Neural cell (in vitro differentiated cells): ENCODE results near the gene CACNA1F. TPM values are rescaled to one million over a fixed set of nuclear protein-coding genes. Genes with fewer than 3 reads are reported as not detected.

Experiments used
- H2AFZ ChIP-seq: fragments of 200-600, 300-800 bp; sonication (generic), shearing (Covaris generic); 2 replicates; pipeline ENCODE4 v1.6.0; 2014; ENCODE audit warnings: low read depth, mild to moderate bottlenecking, antibody characterized with exemption, low read length, moderate library complexity
- H3F3A ChIP-seq: fragments of 200-600 bp; shearing (Covaris generic); 2 replicates; pipeline ENCODE4 v1.6.1; 2016; ENCODE audit warnings: mild to moderate bottlenecking, moderate library complexity, mixed read lengths, antibody characterized with exemption, low read length; ENCODE audit not compliant: insufficient read depth, poor library complexity, severe bottlenecking
- H3K27ac ChIP-seq: fragments of 200-600, 300-800 bp; sonication (generic), shearing (Covaris generic); 2 replicates; pipeline ENCODE4 v1.5.1; 2014; ENCODE audit warnings: mild to moderate bottlenecking, low read length, moderate library complexity
- H3K27me3 ChIP-seq: fragments of 300-800, 200-600 bp; sonication (generic), shearing (Covaris generic); 2 replicates; pipeline ENCODE4 v1.6.0; 2014; ENCODE audit warnings: mild to moderate bottlenecking, low read depth, low read length, moderate library complexity; ENCODE audit not compliant: insufficient read depth
- H3K36me3 ChIP-seq: fragments of 300-800, 200-600 bp; sonication (generic), shearing (Covaris generic); 2 replicates; pipeline ENCODE4 v1.5.1; 2014; ENCODE audit warnings: mild to moderate bottlenecking, antibody characterized with exemption, low read length, moderate library complexity; ENCODE audit not compliant: insufficient read depth
- H3K4me2 ChIP-seq: fragments of 300-800, 200-600 bp; sonication (generic), shearing (Covaris generic); 2 replicates; pipeline ENCODE4 v1.6.0; 2014; ENCODE audit warnings: mild to moderate bottlenecking, low read length
- H3K4me3 ChIP-seq: fragments of 300-800, 200-600 bp; sonication (generic), shearing (Covaris generic); 2 replicates; pipeline ENCODE4 v1.5.1; 2014; ENCODE audit warnings: mild to moderate bottlenecking, low read length, moderate library complexity
- H3K79me2 ChIP-seq: fragments of 200-600 bp; shearing (Covaris generic); replicated peaks from 2 replicates; pipeline ENCODE4 v1.6.0; 2014; ENCODE audit warnings: mild to moderate bottlenecking, low read length, moderate library complexity; ENCODE audit not compliant: insufficient read depth
- H3K9ac ChIP-seq: fragments of 300-800, 200-600 bp; sonication (generic), shearing (Covaris generic); 2 replicates; pipeline ENCODE4 v1.6.1; 2016; ENCODE audit warnings: mild to moderate bottlenecking, low read length, mixed read lengths
- H3K9me2 ChIP-seq: fragments of 200-600 bp; shearing (Covaris generic); 2 replicates; pipeline ENCODE4 v1.6.1; 2016; ENCODE audit warnings: mild to moderate bottlenecking, low read length, mixed read lengths; ENCODE audit not compliant: insufficient read depth
- H3K9me3 ChIP-seq: fragments of 200-600, 300-800 bp; sonication (generic), shearing (Covaris generic); 2 replicates; pipeline ENCODE4 v1.6.1; 2016; ENCODE audit warnings: mild to moderate bottlenecking, mixed run types, low read length, moderate library complexity, mixed read lengths
- H4K20me1 ChIP-seq: fragments of 200-600 bp; shearing (Covaris generic); 2 replicates; pipeline ENCODE4 v1.6.1; 2016; ENCODE audit warnings: mild to moderate bottlenecking, mixed run types; ENCODE audit not compliant: insufficient read depth
- EP300 ChIP-seq: fragments of 450-650 bp; conservative IDR thresholded peaks from 2 replicates; pipeline ENCODE4 v1.6.1; 2014; ENCODE audit warnings: antibody characterized with exemption, mild to moderate bottlenecking, moderate library complexity; ENCODE audit not compliant: poor library complexity, severe bottlenecking
- EZH2 ChIP-seq: fragments of 200-600, 300-800 bp; shearing (Covaris generic), sonication (generic); IDR thresholded peaks from 2 replicates; pipeline ENCODE4 v1.6.1; 2014; ENCODE audit warnings: antibody characterized with exemption, low read length, borderline replicate concordance, mild to moderate bottlenecking; ENCODE audit not compliant: insufficient read depth, poor library complexity, severe bottlenecking
- MXI1 ChIP-seq: fragments of 450-650 bp; conservative IDR thresholded peaks from 2 replicates; pipeline ENCODE4 v1.6.1; 2014; ENCODE audit warnings: antibody characterized with exemption, mild to moderate bottlenecking; ENCODE audit not compliant: poor library complexity, severe bottlenecking
- POLR2AphosphoS5 ChIP-seq: IDR thresholded peaks from 2 replicates; pipeline ENCODE4 v1.6.1; 2012
- RAD21 ChIP-seq: fragments of 450-650 bp; conservative IDR thresholded peaks from 2 replicates; pipeline ENCODE4 v1.6.1; 2014; ENCODE audit warnings: antibody characterized with exemption, mild to moderate bottlenecking, moderate library complexity
- SMC3 ChIP-seq: fragments of 450-650 bp; conservative IDR thresholded peaks from 2 replicates; pipeline ENCODE4 v1.6.1; 2014; ENCODE audit warnings: antibody characterized with exemption, mild to moderate bottlenecking, moderate library complexity; ENCODE audit not compliant: poor library complexity
- TAF1 ChIP-seq: IDR thresholded peaks from 2 replicates; pipeline ENCODE4 v1.6.1; 2012; ENCODE audit warnings: low read depth
- polyA plus RNA-seq: library from polyadenylated mRNA; depleted of rRNA; stranded (reverse); fragments of >200 nt; gene quantifications from 2 replicates; pipeline ENCODE4 v1.2.3, GENCODE V29; 2014
- TF ChIP-seq, protein P1 (sequence below): IDR thresholded peaks from 2 replicates; pipeline ENCODE4 v1.6.1; 2012; ENCODE audit warnings: borderline replicate concordance
- TF ChIP-seq, protein P2 (sequence below): fragments of 450-650 bp; IDR thresholded peaks from 2 replicates; pipeline ENCODE4 v1.5.1; 2014; ENCODE audit warnings: antibody characterized with exemption, mild to moderate bottlenecking, moderate library complexity; ENCODE audit not compliant: poor library complexity, severe bottlenecking

CACNA1F gene
- polyA plus RNA-seq, 1 donor from 2014 or later: not detected

- H3K4me2 ChIP-seq: peak within 1 kb of the TSS; percentile 76
- no peaks in the 10 kb centered on the region for H3K9me3 ChIP-seq
- peaks cover 9% of the 10 kb centered on the region for H3K79me2 ChIP-seq
- H3K36me3 ChIP-seq: no peaks in the 10 kb centered on the region
- peak within 1 kb of the TSS; percentile 81 for H3K4me3 ChIP-seq
- no peaks in the 10 kb centered on the region for H4K20me1 ChIP-seq
- no peaks in the 10 kb centered on the region for H3K9me2 ChIP-seq
- no peaks in the 10 kb centered on the region for H3F3A ChIP-seq
- H3K27me3 ChIP-seq: no peaks in the 10 kb centered on the region
- TF ChIP-seq, protein P1, sequence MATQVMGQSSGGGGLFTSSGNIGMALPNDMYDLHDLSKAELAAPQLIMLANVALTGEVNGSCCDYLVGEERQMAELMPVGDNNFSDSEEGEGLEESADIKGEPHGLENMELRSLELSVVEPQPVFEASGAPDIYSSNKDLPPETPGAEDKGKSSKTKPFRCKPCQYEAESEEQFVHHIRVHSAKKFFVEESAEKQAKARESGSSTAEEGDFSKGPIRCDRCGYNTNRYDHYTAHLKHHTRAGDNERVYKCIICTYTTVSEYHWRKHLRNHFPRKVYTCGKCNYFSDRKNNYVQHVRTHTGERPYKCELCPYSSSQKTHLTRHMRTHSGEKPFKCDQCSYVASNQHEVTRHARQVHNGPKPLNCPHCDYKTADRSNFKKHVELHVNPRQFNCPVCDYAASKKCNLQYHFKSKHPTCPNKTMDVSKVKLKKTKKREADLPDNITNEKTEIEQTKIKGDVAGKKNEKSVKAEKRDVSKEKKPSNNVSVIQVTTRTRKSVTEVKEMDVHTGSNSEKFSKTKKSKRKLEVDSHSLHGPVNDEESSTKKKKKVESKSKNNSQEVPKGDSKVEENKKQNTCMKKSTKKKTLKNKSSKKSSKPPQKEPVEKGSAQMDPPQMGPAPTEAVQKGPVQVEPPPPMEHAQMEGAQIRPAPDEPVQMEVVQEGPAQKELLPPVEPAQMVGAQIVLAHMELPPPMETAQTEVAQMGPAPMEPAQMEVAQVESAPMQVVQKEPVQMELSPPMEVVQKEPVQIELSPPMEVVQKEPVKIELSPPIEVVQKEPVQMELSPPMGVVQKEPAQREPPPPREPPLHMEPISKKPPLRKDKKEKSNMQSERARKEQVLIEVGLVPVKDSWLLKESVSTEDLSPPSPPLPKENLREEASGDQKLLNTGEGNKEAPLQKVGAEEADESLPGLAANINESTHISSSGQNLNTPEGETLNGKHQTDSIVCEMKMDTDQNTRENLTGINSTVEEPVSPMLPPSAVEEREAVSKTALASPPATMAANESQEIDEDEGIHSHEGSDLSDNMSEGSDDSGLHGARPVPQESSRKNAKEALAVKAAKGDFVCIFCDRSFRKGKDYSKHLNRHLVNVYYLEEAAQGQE: peak; percentile 91
- TF ChIP-seq EP300 (peak; percentile 99), SMC3 (no peak), RAD21 (peak; percentile 38), TAF1 (peak; percentile 83), MXI1 (peak; percentile 60), EZH2 (no peak), POLR2AphosphoS5 (peak; percentile 97)
- TF ChIP-seq, protein P2, sequence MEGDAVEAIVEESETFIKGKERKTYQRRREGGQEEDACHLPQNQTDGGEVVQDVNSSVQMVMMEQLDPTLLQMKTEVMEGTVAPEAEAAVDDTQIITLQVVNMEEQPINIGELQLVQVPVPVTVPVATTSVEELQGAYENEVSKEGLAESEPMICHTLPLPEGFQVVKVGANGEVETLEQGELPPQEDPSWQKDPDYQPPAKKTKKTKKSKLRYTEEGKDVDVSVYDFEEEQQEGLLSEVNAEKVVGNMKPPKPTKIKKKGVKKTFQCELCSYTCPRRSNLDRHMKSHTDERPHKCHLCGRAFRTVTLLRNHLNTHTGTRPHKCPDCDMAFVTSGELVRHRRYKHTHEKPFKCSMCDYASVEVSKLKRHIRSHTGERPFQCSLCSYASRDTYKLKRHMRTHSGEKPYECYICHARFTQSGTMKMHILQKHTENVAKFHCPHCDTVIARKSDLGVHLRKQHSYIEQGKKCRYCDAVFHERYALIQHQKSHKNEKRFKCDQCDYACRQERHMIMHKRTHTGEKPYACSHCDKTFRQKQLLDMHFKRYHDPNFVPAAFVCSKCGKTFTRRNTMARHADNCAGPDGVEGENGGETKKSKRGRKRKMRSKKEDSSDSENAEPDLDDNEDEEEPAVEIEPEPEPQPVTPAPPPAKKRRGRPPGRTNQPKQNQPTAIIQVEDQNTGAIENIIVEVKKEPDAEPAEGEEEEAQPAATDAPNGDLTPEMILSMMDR: no peak
- peak within 1 kb of the TSS; percentile 85 for H3K27ac ChIP-seq
- peak within 1 kb of the TSS; percentile 56 for H2AFZ ChIP-seq
- H3K9ac ChIP-seq: peak within 1 kb of the TSS; percentile 93
Measured at GRCh38 chrX:49199906-49200771, 33.0 kb downstream of the CACNA1F start, which contains the start of gene SYP. Gene SYP (minus strand): TSS chrX:49200193. CDS start chrX:49200186, 7 bp downstream.

DNA sequence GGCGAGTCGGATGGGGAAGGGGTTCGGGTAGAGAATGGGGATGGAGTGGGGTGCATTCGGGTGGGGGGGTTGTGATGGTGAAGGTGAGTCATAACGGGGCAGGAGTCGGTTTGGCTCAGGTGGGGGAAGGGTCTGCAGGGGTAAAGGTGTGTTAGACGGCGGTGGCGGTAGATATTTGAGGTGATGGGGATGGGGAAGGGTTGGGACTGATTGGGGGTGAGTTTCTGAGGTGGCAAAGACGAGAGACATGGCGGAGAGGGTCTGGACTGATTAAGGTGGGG is 33.9 kb downstream of the CACNA1F start:
- Histone ChIP-seq H3K9ac (peak overlapping the region; percentile 93), H3K9me2 (no peaks in the 10 kb centered on the region), H3K4me3 (peak overlapping the region; percentile 81), H3K36me3 (no peaks in the 10 kb centered on the region), H3K27me3 (no peaks in the 10 kb centered on the region), H3F3A (no peaks in the 10 kb centered on the region), H3K4me2 (peak overlapping the region; percentile 76), H3K9me3 (no peaks in the 10 kb centered on the region), H3K79me2 (peaks cover 9% of the 10 kb centered on the region), H4K20me1 (no peaks in the 10 kb centered on the region), H3K27ac (peak overlapping the region; percentile 85), H2AFZ (no peak overlapping the region)
- TF ChIP-seq EZH2 (no peak), RAD21 (no peak), TAF1 (no peak), POLR2AphosphoS5 (no peak), SMC3 (no peak), MXI1 (no peak), EP300 (no peak)
- TF ChIP-seq, protein P2: no peak
- TF ChIP-seq, protein P1: no peak
